NB4 (cell line): ENCODE measurements around the gene FLG.
"Not testable (repeated sequence)": the region's sequence is repeated elsewhere in the genome, so short reads cannot be mapped to it uniquely, and the experiment has no call there.

Experiments
- POLR2A ChIP-seq: IDR thresholded peaks from 2 replicates; pipeline ENCODE4 v1.6.1; 2011; ENCODE audit warnings: mild to moderate bottlenecking; ENCODE audit not compliant: insufficient read length; ENCODE audit errors: extremely low read depth
- TF ChIP-seq, protein P1 (sequence below): IDR thresholded peaks from one replicate; pipeline ENCODE4 v1.5.1; 2012; ENCODE audit warnings: low read depth, low read length
- TF ChIP-seq, protein P2 (sequence below): IDR thresholded peaks from 2 replicates; pipeline ENCODE4 v1.6.1; 2011; ENCODE audit warnings: low read depth, low read length

DNA sequence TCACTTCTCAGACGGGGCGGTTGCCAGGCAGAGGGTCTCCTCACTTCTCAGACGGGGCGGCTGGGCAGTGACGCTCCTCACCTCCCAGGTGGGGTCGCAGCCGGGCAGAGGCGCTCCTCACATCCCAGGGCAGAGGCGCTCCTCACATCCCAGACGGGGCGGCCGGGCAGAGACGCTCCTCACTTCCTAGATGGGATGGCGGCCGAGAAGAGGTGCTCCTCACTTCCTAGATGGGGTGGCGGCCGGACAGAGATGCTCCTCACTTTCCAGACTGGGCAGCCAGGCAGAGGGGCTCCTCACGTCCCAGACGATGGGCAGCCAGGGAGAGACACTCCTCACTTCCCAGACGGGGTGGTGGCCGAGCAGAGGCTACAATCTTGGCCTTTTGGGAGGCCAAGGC, 68.6 kb downstream of the FLG start:
- TF ChIP-seq POLR2A, result not testable (repeated sequence)
- TF ChIP-seq, protein P1, sequence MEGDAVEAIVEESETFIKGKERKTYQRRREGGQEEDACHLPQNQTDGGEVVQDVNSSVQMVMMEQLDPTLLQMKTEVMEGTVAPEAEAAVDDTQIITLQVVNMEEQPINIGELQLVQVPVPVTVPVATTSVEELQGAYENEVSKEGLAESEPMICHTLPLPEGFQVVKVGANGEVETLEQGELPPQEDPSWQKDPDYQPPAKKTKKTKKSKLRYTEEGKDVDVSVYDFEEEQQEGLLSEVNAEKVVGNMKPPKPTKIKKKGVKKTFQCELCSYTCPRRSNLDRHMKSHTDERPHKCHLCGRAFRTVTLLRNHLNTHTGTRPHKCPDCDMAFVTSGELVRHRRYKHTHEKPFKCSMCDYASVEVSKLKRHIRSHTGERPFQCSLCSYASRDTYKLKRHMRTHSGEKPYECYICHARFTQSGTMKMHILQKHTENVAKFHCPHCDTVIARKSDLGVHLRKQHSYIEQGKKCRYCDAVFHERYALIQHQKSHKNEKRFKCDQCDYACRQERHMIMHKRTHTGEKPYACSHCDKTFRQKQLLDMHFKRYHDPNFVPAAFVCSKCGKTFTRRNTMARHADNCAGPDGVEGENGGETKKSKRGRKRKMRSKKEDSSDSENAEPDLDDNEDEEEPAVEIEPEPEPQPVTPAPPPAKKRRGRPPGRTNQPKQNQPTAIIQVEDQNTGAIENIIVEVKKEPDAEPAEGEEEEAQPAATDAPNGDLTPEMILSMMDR, result not testable (repeated sequence)
- TF ChIP-seq, protein P2, sequence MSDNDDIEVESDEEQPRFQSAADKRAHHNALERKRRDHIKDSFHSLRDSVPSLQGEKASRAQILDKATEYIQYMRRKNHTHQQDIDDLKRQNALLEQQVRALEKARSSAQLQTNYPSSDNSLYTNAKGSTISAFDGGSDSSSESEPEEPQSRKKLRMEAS, result not testable (repeated sequence)
